ENCODE results near the gene WNT3.

DNA sequence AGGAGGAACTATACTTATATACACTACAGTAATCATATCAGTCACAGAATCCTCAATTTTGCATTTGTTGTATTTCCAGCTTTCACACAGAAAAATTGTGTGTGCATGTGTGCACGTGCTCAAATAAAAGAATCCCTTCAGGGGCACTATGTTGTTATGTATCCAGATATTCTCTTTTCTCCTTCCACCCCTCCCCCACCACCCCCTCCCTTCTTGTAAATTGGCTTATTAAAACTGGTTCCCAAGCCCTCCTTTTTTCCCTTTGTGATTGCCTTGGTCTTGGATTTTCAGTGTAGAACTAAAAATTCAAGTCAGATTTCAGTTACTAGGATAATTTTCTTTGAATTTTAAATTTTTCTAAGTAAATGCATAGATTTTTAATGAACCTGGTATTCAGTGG is 86.3 kb downstream of the WNT3 start:
- TF ChIP-seq, protein P1, sequence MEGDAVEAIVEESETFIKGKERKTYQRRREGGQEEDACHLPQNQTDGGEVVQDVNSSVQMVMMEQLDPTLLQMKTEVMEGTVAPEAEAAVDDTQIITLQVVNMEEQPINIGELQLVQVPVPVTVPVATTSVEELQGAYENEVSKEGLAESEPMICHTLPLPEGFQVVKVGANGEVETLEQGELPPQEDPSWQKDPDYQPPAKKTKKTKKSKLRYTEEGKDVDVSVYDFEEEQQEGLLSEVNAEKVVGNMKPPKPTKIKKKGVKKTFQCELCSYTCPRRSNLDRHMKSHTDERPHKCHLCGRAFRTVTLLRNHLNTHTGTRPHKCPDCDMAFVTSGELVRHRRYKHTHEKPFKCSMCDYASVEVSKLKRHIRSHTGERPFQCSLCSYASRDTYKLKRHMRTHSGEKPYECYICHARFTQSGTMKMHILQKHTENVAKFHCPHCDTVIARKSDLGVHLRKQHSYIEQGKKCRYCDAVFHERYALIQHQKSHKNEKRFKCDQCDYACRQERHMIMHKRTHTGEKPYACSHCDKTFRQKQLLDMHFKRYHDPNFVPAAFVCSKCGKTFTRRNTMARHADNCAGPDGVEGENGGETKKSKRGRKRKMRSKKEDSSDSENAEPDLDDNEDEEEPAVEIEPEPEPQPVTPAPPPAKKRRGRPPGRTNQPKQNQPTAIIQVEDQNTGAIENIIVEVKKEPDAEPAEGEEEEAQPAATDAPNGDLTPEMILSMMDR (IDR thresholded peaks at IDR 0.05): no peak
- TF ChIP-seq POLR2A (IDR thresholded peaks at IDR 0.05): no peak

Data from uterus (tissue), 2 donors.